Cardiac muscle cell (in vitro differentiated cells and primary cell): ENCODE measurements around the gene NR4A3. TPM values are rescaled to one million over a fixed set of nuclear protein-coding genes. Genes with fewer than 3 reads are reported as not detected.

Experiments
- DNase-seq, 2 donors: peaks; one replicate each; pipeline versions ENCODE4 v3.0.0 to v3.0.0-alpha.2; 2010 to 2017; ENCODE audit warnings: low read depth in 1 of 2, low spot score in 1 of 2
- H3K27ac ChIP-seq: fragments of 200-600 bp; sonication (generic); 2 replicates; pipeline ENCODE4 v1.5.1; 2016
- H3K27me3 ChIP-seq: fragments of 200-600 bp; sonication (generic); 2 replicates; pipeline ENCODE4 v1.6.0; 2016; ENCODE audit warnings: control low read depth
- H3K36me3 ChIP-seq: fragments of 200-600 bp; sonication (generic); 2 replicates; pipeline ENCODE4 v1.5.1; 2016; ENCODE audit warnings: control low read depth
- H3K4me1 ChIP-seq: fragments of 200-600 bp; sonication (generic); 2 replicates; pipeline ENCODE4 v1.8.1; 2017; ENCODE audit warnings: low read depth, mild to moderate bottlenecking, mixed run types
- H3K4me3 ChIP-seq: fragments of 200-600 bp; sonication (generic); 2 replicates; pipeline ENCODE4 v1.5.1; 2016; ENCODE audit warnings: mild to moderate bottlenecking
- H3K9me3 ChIP-seq: fragments of 200-600 bp; sonication (generic); 2 replicates; pipeline ENCODE4 v1.5.1; 2017; ENCODE audit warnings: low read depth, mild to moderate bottlenecking, control low read depth
- CTCF ChIP-seq: IDR thresholded peaks from 2 replicates; pipeline ENCODE4 v1.5.1; 2012; ENCODE audit warnings: low read depth, mild to moderate bottlenecking, low read length
- polyA plus RNA-seq: library from polyadenylated mRNA; unstranded; fragments of >200 nt; fragmentation: Nextera tagmentation; extraction: Ambion mirVana; gene quantifications from 2 replicates; pipeline ENCODE4 v1.2.1, GENCODE V29; 2016
- total RNA-seq: library from RNA; depleted of rRNA; stranded (reverse); fragments of >200 nt; gene quantifications from 2 replicates; pipeline ENCODE4 v1.2.3, GENCODE V29; 2016

The NR4A3 gene
- total and polyA plus RNA-seq, 2 experiments from 2014 or later = 0.42 to 1.5 TPM

- Histone ChIP-seq H3K27ac (no peak overlapping the region), H3K36me3 (no peaks in the 10 kb centered on the region), H3K9me3 (no peaks in the 10 kb centered on the region), H3K4me1 (peaks cover 8% of the 10 kb centered on the region), H3K4me3 (no peak overlapping the region), H3K27me3 (no peaks in the 10 kb centered on the region)
- no peak for TF ChIP-seq CTCF
- no peak for DNase-seq
Measured at GRCh38 chr9:99814359-99814758, 7.3 kb upstream of the NR4A3 start.

GRCh38 chr9:99816392-99816791 is 5.3 kb upstream of the NR4A3 start:
- H3K27me3 ChIP-seq = no peaks in the 10 kb centered on the region
- H3K4me3 ChIP-seq = no peak overlapping the region
- H3K9me3 ChIP-seq = no peaks in the 10 kb centered on the region
- no peak overlapping the region for H3K27ac ChIP-seq
- no peak for TF ChIP-seq CTCF
- DNase-seq = no peak
- peaks cover 4% of the 10 kb centered on the region for H3K4me1 ChIP-seq
- no peaks in the 10 kb centered on the region for H3K36me3 ChIP-seq

- Histone ChIP-seq H3K9me3 (no peaks in the 10 kb centered on the region), H3K27ac (peak overlapping the region; percentile 99), H3K27me3 (peaks cover 11% of the 10 kb centered on the region), H3K4me3 (peak overlapping the region; percentile 48), H3K36me3 (no peaks in the 10 kb centered on the region), H3K4me1 (peaks cover 4% of the 10 kb centered on the region)
- no peak for DNase-seq
- TF ChIP-seq CTCF = no peak
Measured at GRCh38 chr9:99818500-99818899, 3.2 kb upstream of the NR4A3 start.

- DNase-seq = peak; percentile 91 to 93
- no peak for TF ChIP-seq CTCF
- peaks cover 4% of the 10 kb centered on the region for H3K4me1 ChIP-seq
- H3K9me3 ChIP-seq = no peaks in the 10 kb centered on the region
- peak overlapping the region; percentile 99 for H3K27ac ChIP-seq
- H3K36me3 ChIP-seq = no peaks in the 10 kb centered on the region
- peaks cover 19% of the 10 kb centered on the region for H3K27me3 ChIP-seq
- H3K4me3 ChIP-seq = peak overlapping the region; percentile 48
Measured at GRCh38 chr9:99819123-99819855, 2.4 kb upstream of the NR4A3 start.

GRCh38 chr9:99819856-99820684 is 1.6 kb upstream of the NR4A3 start:
- H3K27me3 ChIP-seq = peaks cover 27% of the 10 kb centered on the region
- TF ChIP-seq CTCF = peak; percentile 20
- peak; percentile 97 to 98 for DNase-seq

More at GRCh38 chr9:99819856-99820684, 1.6 kb upstream of the NR4A3 start:
- Histone ChIP-seq H3K9me3 (no peaks in the 10 kb centered on the region), H3K27ac (peak overlapping the region; percentile 99), H3K36me3 (no peaks in the 10 kb centered on the region), H3K4me1 (peaks cover 4% of the 10 kb centered on the region), H3K4me3 (peak overlapping the region; percentile 58)
